Stimulated activated naive B cell treated with anti-CD40 and anti-IgM and Interleukin-4, amounts not matched to agents 10 μg/mL and 1 μg/mL and 100 μg/mL, for 72 hours (primary cell): ENCODE results near the gene CYFIP2.
"Not testable (repeated sequence)": the region's sequence is repeated elsewhere in the genome, so short reads cannot be mapped to it uniquely, and the experiment has no call there.

Experiments
- ATAC-seq, 2 donors: fragments of 150-1000 bp; cut with Tn5 transposase; replicated peaks; 2 replicates each; pipeline ENCODE4 v1.10.0; 2021; ENCODE audit warnings: moderate library complexity in 1 of 2
- DNase-seq: peaks from one replicate; pipeline ENCODE4 v3.0.0; 2021
- H3K27ac Mint-ChIP-seq: one replicate; pipeline ENCODE4 v1.8.0; 2022; ENCODE audit warnings: mild to moderate bottlenecking, mixed read lengths
- H3K27me3 Mint-ChIP-seq, 2 donors: one replicate each; pipeline ENCODE4 v1.8.0; 2022; ENCODE audit warnings: mixed read lengths in 2 of 2
- H3K36me3 Mint-ChIP-seq, 2 donors: one replicate each; pipeline ENCODE4 v1.8.0; 2022; ENCODE audit warnings: mixed read lengths in 2 of 2, mild to moderate bottlenecking in 1 of 2
- H3K4me1 Mint-ChIP-seq, 2 donors: one replicate each; pipeline ENCODE4 v1.8.0; 2022; ENCODE audit warnings: mixed read lengths in 2 of 2, mild to moderate bottlenecking in 1 of 2
- H3K4me3 Mint-ChIP-seq, 2 donors: one replicate each; pipeline ENCODE4 v1.8.0; 2022; ENCODE audit warnings: mild to moderate bottlenecking in 2 of 2, mixed read lengths in 2 of 2, moderate library complexity in 1 of 2
- H3K9me3 Mint-ChIP-seq, 2 donors: one replicate each; pipeline ENCODE4 v1.8.0; 2022; ENCODE audit warnings: mixed read lengths in 2 of 2, mild to moderate bottlenecking in 1 of 2

CYFIP2 gene

DNA sequence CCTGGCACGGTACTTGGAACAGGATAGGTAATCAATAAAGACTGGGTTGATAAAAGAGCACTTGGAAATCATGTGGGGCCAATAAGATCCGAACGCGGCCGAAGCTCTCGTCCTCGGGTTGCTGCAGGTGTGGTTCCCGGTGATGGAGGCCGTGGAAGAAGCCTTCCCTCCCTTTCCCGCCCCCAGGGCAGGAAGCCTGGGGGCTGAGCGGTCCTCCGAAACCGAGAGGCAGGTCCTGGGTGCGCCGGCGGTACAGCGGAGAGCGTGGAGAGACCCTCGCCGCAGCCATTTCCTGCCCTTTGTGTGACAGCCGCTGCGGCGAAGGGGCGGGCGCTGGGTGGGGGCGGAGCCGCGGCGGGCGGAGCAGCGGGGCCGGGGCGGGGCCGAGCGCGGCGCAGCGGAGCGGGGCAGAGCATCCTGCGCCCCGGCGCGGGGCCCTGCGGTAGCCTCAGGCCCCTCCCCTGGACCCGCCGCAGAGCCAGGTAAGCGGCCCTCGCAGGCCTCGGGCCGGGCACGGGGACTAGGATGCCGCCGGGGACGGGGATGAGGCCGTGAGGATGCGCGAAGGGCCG, at the start of gene CYFIP2:
TSS of gene CYFIP2 (plus strand) at position 410 of the 572 bp plus-strand sequence. CDS start 19,239 bp downstream, outside the sequence.
- Mint-ChIP-seq H3K36me3 (peaks cover 29 to 37% of the 10 kb centered on the region in 2 donors), H3K27ac (peak within 1 kb of the TSS; percentile 98), H3K4me1 (peaks cover 44 to 68% of the 10 kb centered on the region in 2 donors), H3K4me3 (peak within 1 kb of the TSS; percentile 98 to 99), H3K9me3 (peaks cover 0 to 1% of the 10 kb centered on the region in 2 donors), H3K27me3 (no peaks in the 10 kb centered on the region)
- ATAC-seq (peak; percentile 91 to 92), DNase-seq (peak; percentile 64)

DNA sequence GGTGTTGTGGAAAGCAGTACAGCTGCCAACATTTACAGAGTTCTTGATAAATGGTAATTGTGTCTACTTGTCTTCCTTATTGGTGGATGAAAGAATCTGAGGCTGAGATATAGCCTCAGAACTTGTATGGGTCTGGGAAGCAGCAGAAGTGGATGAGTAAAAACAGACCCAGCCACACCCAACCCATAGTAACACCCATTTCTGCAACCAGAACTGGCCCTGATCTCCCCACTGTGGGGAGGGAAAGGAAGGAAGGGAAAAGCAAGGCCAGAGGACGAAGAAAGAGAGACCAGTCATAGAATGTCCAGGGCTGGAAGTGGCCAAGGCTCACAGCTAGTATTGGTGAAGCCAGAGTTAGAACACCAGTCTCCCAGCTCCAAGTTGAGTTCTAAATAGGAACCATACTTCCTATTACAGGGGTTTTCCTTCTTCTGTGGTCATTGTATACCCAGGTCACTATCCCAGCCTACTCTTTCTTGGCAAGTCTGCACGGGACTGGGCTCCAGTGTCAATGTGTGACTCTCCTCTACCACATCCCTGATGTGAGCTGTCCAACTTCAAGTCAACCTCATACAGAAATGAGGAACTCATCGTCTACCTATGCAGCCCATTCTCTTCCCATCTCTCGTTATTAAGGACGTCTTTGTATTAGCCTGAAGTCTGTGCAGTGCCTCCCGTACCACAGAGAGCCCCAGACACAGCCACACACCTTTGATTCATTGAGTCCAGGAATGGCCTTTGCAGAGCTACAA, 49.4 kb upstream of the CYFIP2 start:
- Mint-ChIP-seq H3K27me3 (peaks cover 0 to 3% of the 10 kb centered on the region in 2 donors), H3K36me3 (no peaks in the 10 kb centered on the region), H3K4me3 (peak overlapping the region in 1 of 2 donors; percentile 10), H3K4me1 (peaks cover 49 to 58% of the 10 kb centered on the region in 2 donors), H3K9me3 (peaks cover 0 to 2% of the 10 kb centered on the region in 2 donors), H3K27ac (no peak overlapping the region)
- DNase-seq, result no peak
- ATAC-seq, result no peak

DNA sequence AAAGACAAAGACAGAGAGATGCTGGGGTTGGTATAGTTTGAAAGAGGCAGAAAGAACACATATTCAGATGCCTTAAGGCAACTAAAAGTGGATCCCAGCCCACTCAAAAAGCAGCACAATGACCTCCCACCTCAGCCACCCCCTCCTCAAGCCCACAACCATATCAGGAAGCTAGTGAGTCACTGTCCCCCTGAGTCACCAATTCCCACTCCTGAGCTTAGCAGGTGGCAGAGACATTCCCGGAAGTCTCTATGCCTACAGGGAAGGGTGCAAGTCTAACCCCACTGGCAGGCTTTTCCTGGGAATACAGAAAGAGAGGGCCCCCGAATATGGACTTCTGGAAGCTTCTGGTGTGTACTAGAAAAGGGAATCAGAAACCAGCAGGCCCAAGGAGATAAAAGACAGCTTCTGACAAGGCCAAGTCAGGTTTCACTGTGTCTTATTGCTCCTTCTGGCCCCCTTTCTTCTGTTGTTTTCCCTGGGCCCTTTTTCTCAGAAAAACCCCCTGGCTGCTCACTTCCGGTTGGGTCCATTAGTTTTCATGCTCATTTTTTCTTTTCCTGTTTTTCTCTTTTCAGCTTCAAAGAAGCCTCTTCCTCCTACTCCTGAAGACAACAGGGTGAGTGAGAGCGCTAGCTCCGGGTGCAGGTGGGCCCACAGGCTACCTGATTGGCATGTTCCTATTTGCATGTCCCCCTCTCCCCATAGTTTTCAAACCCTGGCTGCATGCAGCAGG, 48.5 kb upstream of the CYFIP2 start:
- no peak for ATAC-seq
- Mint-ChIP-seq H3K36me3 (no peaks in the 10 kb centered on the region), H3K9me3 (peaks cover 0 to 2% of the 10 kb centered on the region in 2 donors), H3K27ac (peak overlapping the region; percentile 48), H3K4me1 (peaks cover 50 to 58% of the 10 kb centered on the region in 2 donors), H3K27me3 (no peaks in the 10 kb centered on the region), H3K4me3 (peak overlapping the region in 1 of 2 donors; percentile 10)
- no peak for DNase-seq

DNA sequence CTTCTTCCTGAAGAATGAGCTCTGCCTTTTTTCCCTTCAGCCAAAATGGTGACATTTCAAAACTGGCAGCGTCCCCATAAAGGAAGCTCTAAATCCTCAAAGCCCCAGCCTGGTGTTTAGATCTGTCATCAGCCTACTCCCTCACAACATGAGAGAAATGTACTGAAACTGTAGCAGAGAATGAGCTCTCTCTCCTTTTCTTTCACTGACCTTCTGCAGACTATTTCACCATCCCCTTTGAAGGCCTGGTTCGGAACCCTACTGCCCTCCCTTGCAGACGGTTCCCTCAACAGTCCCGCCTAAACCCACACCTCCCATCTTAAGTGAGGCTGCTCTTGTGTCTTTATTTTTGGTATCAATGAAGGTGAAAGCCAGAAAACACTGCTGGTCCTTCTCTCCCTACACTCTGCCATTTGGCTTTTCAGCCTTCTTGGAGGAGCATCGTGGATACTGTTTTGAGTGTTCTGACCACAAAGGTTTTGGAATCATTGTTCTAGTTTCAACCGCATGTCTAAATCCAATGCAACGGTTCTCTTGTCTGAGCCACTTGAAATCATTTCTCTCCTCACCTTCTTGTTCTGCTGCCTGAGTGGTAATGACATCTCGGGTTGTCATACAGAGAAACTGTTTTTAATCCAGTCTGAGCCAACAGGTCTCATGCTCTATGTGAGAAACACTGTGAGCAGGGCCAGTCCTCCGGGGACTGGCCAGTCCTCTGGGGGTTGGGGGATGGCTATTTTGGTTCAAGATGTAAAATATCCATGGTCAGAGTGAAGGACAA, 46.2 kb upstream of the CYFIP2 start:
- Mint-ChIP-seq H3K4me1 (peaks cover 46 to 54% of the 10 kb centered on the region in 2 donors), H3K9me3 (peaks cover 0 to 2% of the 10 kb centered on the region in 2 donors), H3K36me3 (no peaks in the 10 kb centered on the region), H3K4me3 (no peak overlapping the region), H3K27me3 (no peaks in the 10 kb centered on the region), H3K27ac (peak overlapping the region; percentile 77)
- ATAC-seq, result peak; percentile 47 to 63
- DNase-seq, result peak; percentile 11

DNA sequence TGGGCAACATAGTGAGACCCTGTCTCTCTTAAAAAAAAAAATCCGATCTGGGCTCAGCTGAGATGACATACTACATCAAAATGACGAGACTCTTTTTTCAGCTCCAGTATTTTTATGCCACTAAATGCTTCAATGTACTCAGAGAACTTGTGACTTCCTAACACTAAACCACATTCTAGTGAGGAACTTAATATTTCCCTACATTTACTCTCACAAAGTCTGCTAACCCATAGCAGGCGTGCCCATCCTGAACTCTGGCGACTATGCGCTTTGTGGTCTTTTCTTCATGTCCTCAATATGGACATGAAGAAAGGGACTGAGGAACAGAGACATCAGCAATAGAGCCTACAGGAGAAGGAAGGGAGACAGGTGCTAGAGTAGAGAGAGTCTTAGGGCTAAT, 44.0 kb upstream of the CYFIP2 start:
- Mint-ChIP-seq H3K27me3 (no peaks in the 10 kb centered on the region), H3K4me1 (peaks cover 32 to 37% of the 10 kb centered on the region in 2 donors), H3K27ac (no peak overlapping the region), H3K4me3 (no peak overlapping the region), H3K36me3 (no peaks in the 10 kb centered on the region), H3K9me3 (no peaks in the 10 kb centered on the region)
- ATAC-seq, result no peak
- DNase-seq, result no peak

DNA sequence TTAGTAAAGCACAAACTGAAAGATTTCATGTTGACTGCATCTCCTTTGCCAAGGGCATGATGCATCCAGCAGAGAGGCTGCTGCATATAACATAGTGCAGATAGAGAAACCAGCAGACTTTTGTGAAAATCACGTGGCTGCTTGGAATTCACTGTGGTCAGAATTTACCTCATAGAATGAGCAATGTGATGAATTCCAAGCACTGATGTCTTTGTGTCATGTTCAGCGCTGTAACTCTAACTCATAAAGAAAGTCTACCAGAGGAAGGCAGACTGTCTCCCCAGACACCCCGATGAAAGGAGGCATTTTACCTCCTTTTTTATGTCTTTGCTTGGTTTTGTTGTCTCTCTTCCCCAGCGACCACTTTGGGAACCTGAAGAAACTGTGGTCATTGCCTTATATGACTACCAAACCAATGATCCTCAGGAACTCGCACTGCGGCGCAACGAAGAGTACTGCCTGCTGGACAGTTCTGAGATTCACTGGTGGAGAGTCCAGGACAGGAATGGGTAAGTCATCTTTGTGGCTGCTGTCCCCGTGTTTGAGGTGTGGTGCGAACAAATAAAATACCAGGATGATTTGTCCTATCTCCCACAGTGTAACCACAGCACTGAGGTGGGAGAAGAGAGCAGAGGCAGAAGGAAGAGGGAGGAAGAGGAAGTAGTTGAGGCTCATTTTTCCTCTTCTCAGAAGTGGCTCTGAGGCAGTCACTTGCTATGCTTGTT, 43.3 kb upstream of the CYFIP2 start:
- Mint-ChIP-seq H3K27ac (no peak overlapping the region), H3K4me3 (no peak overlapping the region), H3K9me3 (no peaks in the 10 kb centered on the region), H3K36me3 (no peaks in the 10 kb centered on the region), H3K27me3 (no peaks in the 10 kb centered on the region), H3K4me1 (peaks cover 27 to 30% of the 10 kb centered on the region in 2 donors)
- ATAC-seq, result peak in 1 of 2 donors; percentile 24
- no peak for DNase-seq

DNA sequence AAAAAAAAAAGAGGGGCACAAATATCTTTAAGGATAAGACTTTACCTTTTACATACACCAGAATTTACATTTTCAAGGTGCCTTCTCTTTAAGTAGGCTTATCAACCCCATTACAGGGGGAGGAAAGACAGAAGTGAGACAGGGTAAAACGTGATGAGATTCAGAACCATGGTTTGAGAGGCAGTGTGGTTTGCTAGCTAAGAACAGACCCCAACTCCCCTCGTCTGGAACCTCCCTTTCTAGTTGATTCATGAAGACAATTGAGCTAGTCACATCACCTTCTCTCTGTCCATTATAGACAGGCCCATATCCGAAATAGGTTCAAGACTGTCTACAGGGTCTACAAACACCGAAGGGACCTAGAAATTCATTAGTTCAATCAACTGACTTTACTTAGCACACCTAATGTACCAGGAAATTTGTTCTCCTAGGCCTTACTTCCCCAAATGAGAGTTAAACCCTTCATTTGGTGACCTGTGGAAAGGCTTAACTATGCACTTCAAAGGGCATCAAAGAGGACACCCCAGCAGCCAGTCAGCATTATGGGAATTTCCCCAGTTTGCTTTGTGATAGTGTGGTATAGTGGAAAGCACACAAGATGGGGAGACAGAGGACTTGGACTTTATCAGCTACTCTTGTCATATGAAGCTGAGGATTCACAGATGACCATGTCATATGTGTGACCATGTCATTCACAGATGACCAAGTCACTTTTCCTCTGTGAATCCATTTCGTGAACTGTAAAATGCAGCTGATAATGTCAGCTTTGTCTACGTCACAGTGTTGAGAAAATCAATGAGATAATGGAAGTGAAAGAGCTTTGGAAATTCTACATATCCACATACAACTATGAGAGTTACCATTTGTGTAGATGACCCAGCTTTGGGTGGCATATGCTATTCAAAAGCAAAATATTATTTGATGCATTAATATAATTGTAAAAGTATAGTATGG, 40.2 kb upstream of the CYFIP2 start:
- no peaks in the 10 kb centered on the region for H3K9me3 Mint-ChIP-seq
- DNase-seq (no peak), ATAC-seq (peak; percentile 43 to 48)
- no peak overlapping the region for H3K4me3 Mint-ChIP-seq
- H3K27me3 Mint-ChIP-seq, result no peaks in the 10 kb centered on the region
- H3K27ac Mint-ChIP-seq, result no peak overlapping the region
- H3K4me1 Mint-ChIP-seq, result peaks cover 14 to 17% of the 10 kb centered on the region in 2 donors
- no peaks in the 10 kb centered on the region for H3K36me3 Mint-ChIP-seq

DNA sequence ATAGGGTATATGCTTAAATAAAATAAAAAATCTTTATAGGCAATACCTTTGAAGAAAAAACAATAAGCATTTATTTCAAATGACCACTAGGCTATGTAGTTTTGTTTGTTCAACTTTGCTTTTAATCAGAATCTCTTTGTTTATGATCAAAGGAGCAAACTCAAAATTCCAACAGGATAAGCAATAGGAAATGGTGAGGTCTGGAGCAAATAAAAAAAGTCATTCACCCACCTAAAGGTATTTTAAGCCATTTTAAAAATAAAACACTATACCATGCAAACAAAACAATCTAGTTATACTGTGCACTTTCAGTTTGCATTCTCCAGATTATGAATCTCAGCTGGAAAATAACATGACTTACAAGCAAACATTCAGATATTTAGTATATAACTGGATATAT, 35.3 kb upstream of the CYFIP2 start:
- H3K27me3 Mint-ChIP-seq, result no peaks in the 10 kb centered on the region
- no peaks in the 10 kb centered on the region for H3K9me3 Mint-ChIP-seq
- DNase-seq (no peak), ATAC-seq (no peak)
- no peak overlapping the region for H3K4me3 Mint-ChIP-seq
- peaks cover 3 to 6% of the 10 kb centered on the region in 2 donors for H3K4me1 Mint-ChIP-seq
- no peaks in the 10 kb centered on the region for H3K36me3 Mint-ChIP-seq
- no peak overlapping the region for H3K27ac Mint-ChIP-seq

DNA sequence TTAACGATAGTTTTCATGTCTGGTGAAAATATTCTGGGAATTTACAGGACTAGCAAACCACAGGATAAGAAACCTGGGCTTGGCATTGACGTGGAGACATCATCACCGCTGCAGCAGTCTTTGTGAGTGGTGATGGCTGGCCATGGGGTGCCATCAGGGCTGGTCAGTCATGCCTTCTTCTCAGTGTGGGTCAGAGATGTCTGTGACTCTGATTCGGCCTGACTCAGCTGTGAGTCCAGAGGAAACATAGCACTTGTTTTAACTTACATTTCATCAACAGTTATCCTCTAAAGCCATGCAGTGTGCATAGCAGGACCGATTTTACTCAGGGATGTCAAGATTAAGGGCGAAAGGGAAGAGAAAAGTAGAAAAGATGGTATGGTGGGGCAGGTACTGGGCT, 33.2 kb upstream of the CYFIP2 start:
- ATAC-seq (no peak), DNase-seq (no peak)
- no peaks in the 10 kb centered on the region for H3K9me3 Mint-ChIP-seq
- no peaks in the 10 kb centered on the region for H3K36me3 Mint-ChIP-seq
- H3K4me3 Mint-ChIP-seq, result no peak overlapping the region
- no peaks in the 10 kb centered on the region for H3K4me1 Mint-ChIP-seq
- no peaks in the 10 kb centered on the region for H3K27me3 Mint-ChIP-seq
- H3K27ac Mint-ChIP-seq, result no peak overlapping the region

DNA sequence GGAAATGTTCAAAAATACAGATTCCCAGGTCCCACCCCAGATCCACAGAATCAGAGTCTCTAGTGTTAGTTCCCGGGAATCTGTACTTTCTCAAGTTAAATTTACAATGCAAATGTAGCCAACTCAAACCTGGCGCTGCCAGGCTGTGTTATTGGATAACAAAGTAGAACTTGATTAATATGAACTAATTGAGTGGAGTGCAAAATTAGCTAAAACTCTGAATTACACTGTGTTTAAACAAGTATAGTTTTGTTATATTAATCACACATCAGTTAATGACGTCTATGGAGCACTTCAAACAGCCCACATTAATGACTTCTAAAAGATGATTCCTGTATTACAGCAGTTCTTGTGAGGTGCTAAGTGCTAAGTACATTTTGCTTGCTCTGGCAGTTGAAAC, 32.4 kb upstream of the CYFIP2 start:
- ATAC-seq (no peak), DNase-seq (no peak)
- Mint-ChIP-seq H3K36me3 (no peaks in the 10 kb centered on the region), H3K9me3 (no peaks in the 10 kb centered on the region), H3K4me3 (no peak overlapping the region), H3K27me3 (no peaks in the 10 kb centered on the region), H3K4me1 (no peaks in the 10 kb centered on the region), H3K27ac (no peak overlapping the region)

DNA sequence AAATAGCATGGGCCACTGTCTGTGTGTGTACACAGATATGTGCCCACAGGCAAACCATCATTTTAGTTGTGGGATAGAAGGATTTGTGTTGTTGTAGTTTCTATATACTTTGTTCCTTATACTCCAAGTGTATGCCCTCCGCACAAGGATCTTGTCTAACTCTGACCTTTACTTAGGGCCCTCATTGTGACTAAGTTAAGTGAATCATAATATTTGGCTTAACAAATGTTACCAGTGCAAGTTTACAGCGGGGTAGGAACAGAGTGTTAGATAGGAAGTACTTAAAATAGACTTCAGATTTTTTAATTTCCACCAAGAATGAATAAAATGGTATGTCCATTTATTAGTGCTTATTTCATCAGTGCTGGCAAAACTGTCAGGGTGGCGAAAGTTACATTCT, 29.5 kb upstream of the CYFIP2 start:
- Mint-ChIP-seq H3K4me3 (no peak overlapping the region), H3K4me1 (no peaks in the 10 kb centered on the region), H3K9me3 (no peaks in the 10 kb centered on the region), H3K36me3 (no peaks in the 10 kb centered on the region), H3K27me3 (no peaks in the 10 kb centered on the region), H3K27ac (no peak overlapping the region)
- no peak for ATAC-seq
- DNase-seq, result no peak

DNA sequence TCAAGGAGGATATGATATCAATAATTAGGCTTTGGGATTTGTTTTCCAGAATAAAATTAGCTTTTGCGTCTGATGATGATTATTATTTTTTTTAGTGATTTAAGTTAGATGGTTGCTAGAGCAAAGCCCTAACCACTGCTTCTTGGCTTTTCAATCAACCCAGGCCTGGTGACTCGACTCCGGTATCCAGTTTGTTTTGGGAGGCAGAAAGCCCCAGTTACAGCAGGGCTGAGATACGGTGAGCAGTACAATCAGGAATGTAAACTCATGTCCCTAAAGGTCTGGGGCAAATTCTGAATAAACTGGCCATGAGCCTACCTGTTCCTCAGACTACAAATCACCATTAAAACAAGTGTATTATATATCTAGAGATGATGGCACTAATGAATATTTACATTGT, 24.4 kb upstream of the CYFIP2 start:
- Mint-ChIP-seq H3K36me3 (no peaks in the 10 kb centered on the region), H3K27me3 (no peaks in the 10 kb centered on the region), H3K27ac (no peak overlapping the region), H3K4me3 (no peak overlapping the region), H3K4me1 (no peaks in the 10 kb centered on the region), H3K9me3 (no peaks in the 10 kb centered on the region)
- ATAC-seq (no peak), DNase-seq (no peak)

DNA sequence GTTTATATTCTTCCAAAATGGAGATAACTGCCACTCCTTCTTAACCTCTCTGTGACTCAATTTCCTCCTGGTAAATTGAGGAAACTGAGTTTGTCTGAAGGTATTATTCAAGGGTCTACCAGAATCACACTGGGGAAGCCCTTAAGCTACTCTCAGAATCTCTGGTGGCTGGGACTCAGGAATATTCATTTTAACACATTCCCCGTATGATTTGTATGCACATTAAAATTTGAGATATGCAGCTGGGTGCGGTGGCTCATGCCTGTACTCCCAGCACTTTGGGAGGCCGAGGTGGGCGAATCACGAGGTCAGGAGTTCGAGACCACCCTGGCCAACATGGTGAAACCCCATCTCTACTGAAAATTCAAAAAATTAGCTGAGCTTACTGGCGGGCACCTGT, 21.2 kb upstream of the CYFIP2 start:
- not testable (repeated sequence) for H3K27me3 Mint-ChIP-seq, H3K36me3 Mint-ChIP-seq, H3K27ac Mint-ChIP-seq, ATAC-seq, H3K4me3 Mint-ChIP-seq, DNase-seq, H3K9me3 Mint-ChIP-seq
- H3K4me1 Mint-ChIP-seq, result peaks cover 5 to 12% of the 10 kb centered on the region in 2 donors
